HUES6 (cell line): ENCODE results near the gene NCKAP5.
"Not testable (repeated sequence)": the region's sequence is repeated elsewhere in the genome, so short reads cannot be mapped to it uniquely, and the experiment has no call there.

Experiments
- H3K27ac ChIP-seq: 2 replicates; pipeline ENCODE4 v1.7.0; 2013; ENCODE audit warnings: low read depth, mild to moderate bottlenecking, low read length, inconsistent platforms
- H3K27me3 ChIP-seq: 2 replicates; pipeline ENCODE4 v1.6.1; 2013; ENCODE audit warnings: low read length; ENCODE audit not compliant: control insufficient read depth, insufficient read depth
- H3K36me3 ChIP-seq: 2 replicates; pipeline ENCODE4 v1.6.1; 2013; ENCODE audit warnings: low read length; ENCODE audit not compliant: control insufficient read depth, insufficient read depth
- H3K4me1 ChIP-seq: 2 replicates; pipeline ENCODE4 v1.6.1; 2013; ENCODE audit warnings: low read length; ENCODE audit not compliant: control insufficient read depth, insufficient read depth
- H3K4me3 ChIP-seq: 2 replicates; pipeline ENCODE4 v1.5.1; 2013; ENCODE audit warnings: low read depth, low read length
- H3K9ac ChIP-seq: one replicate; pipeline ENCODE4 v1.6.1; 2013; ENCODE audit warnings: mild to moderate bottlenecking, low read length
- H3K9me3 ChIP-seq: 2 replicates; pipeline ENCODE4 v1.6.1; 2013; ENCODE audit warnings: low read depth, low read length; ENCODE audit not compliant: control insufficient read depth, insufficient read depth

The NCKAP5 gene

DNA sequence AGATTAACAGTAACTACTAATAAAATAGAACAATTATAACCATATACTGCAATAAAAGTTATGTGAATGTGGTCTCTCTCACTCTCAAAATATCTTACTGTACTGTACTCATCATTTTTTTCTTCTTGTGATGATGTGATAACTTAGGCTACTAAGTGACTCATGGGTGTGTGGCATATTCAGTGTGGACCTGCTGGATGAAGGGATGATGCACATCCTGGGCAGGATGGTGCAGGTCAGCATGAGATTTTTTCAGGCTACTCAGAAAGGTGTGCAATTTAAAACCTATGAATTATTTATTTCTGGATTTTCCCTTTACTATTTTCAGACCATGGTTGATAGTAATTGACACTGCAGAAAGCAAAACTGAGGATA is 90.7 kb downstream of the NCKAP5 start:
- Histone ChIP-seq H3K9me3 (no peaks in the 10 kb centered on the region), H3K27ac (no peak overlapping the region), H3K9ac (no peak overlapping the region), H3K27me3 (no peaks in the 10 kb centered on the region), H3K36me3 (no peaks in the 10 kb centered on the region), H3K4me1 (no peaks in the 10 kb centered on the region), H3K4me3 (no peak overlapping the region)

GRCh38 chr2:133476931-133477615 is 91.2 kb downstream of the NCKAP5 start:
- Histone ChIP-seq H3K9me3 (no peaks in the 10 kb centered on the region), H3K4me3 (no peak overlapping the region), H3K36me3 (no peaks in the 10 kb centered on the region), H3K9ac (no peak overlapping the region), H3K4me1 (no peaks in the 10 kb centered on the region), H3K27ac (no peak overlapping the region), H3K27me3 (no peaks in the 10 kb centered on the region)

DNA sequence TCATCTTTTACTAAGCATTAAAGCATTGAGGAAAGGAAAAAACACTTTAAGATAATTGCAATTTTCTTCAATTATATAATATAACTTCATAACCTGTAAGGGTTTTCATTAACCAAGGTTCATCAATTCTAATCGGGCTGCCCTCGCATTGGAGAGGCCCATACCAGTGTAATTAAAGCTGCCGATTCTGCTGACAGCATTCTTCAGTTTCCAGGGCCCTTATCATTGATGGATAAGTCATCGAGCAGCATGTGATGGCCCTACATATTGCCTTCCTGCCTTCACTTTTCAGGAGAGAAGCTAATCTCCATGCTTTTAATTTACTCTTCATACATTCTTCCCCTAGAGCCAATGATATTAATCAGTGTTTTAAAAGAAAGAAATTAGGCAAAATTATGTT is 92.0 kb downstream of the NCKAP5 start:
- H3K4me1 ChIP-seq, result no peaks in the 10 kb centered on the region
- H3K27me3 ChIP-seq, result no peaks in the 10 kb centered on the region
- H3K36me3 ChIP-seq, result no peaks in the 10 kb centered on the region
- no peak overlapping the region for H3K4me3 ChIP-seq
- no peaks in the 10 kb centered on the region for H3K9me3 ChIP-seq
- no peak overlapping the region for H3K27ac ChIP-seq
- H3K9ac ChIP-seq, result no peak overlapping the region

GRCh38 chr2:133475610-133476009 is 92.7 kb downstream of the NCKAP5 start:
- H3K27ac ChIP-seq, result no peak overlapping the region
- H3K4me3 ChIP-seq, result no peak overlapping the region
- H3K9me3 ChIP-seq, result no peaks in the 10 kb centered on the region
- H3K27me3 ChIP-seq, result no peaks in the 10 kb centered on the region
- H3K4me1 ChIP-seq, result 0 out of 2 replicates have a peak, but pooled peaks cover 4% of the 10 kb centered on the region
- H3K9ac ChIP-seq, result no peak overlapping the region
- H3K36me3 ChIP-seq, result no peaks in the 10 kb centered on the region

DNA sequence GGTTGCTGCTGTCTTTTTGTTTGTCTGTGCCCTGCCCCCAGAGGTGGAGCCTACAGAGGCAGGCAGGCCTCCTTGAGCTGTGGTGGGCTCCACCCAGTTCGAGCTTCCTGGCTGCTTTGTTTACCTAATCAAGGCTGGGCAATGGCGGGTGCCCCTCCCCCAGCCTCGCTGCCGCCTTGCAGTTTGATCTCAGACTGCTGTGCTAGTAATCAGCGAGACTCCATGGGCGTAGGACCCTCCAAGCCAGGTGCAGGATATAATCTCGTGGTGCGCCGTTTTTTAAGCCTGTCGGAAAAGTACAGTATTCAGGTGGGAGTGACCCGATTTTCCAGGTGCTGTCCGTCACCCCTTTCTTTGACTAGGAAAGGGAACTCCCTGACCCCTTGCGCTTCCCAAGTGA is 97.8 kb downstream of the NCKAP5 start:
- not testable (repeated sequence) for H3K9me3 ChIP-seq, H3K4me1 ChIP-seq, H3K27me3 ChIP-seq, H3K27ac ChIP-seq, H3K36me3 ChIP-seq
- Histone ChIP-seq H3K4me3 (peak overlapping the region; percentile 42), H3K9ac (peak overlapping the region; percentile 19)

DNA sequence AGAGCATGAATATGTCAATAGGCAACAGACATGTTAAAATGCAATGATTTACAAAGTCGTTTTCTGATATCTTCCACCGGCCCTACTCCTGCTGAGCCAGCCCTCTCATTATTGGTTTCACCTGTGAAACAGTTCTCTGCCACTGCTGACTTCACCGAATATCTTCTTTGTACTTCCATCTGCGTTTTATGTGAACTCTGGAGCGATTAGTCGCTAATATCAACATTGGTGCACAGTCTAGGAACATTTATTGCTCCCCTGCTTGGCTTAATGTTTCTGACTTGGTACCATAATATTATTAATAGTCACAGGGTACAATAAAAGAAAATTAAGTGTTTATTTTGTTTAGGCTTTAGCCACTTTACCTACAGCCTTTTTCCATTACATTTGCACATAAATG is 105.5 kb downstream of the NCKAP5 start:
- Histone ChIP-seq H3K27ac (no peak overlapping the region), H3K4me3 (no peak overlapping the region), H3K4me1 (no peaks in the 10 kb centered on the region), H3K27me3 (no peaks in the 10 kb centered on the region), H3K9me3 (0 out of 2 replicates have a peak, but pooled peaks cover 2% of the 10 kb centered on the region), H3K36me3 (no peaks in the 10 kb centered on the region), H3K9ac (no peak overlapping the region)

DNA sequence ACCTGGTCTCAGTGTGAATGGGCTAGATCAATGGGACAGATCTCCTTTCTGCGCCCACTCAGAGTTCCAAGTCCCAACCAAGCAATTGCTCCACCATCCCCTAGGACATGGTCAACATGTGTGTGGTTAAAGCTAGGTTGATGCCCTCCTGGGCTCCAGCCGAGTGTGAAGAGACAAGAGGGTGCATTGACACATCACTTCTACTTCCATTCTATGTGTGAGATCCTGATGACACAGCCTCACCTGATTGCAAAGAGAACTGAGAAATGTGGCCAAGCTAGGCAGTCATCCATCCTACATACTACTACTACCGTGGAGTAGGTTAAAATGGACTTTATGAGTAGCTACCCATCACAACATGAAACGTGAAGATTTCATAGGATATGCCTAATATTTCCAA is 106.8 kb downstream of the NCKAP5 start:
- Histone ChIP-seq H3K36me3 (no peaks in the 10 kb centered on the region), H3K27me3 (no peaks in the 10 kb centered on the region), H3K4me3 (no peak overlapping the region), H3K9me3 (0 out of 2 replicates have a peak, but pooled peaks cover 2% of the 10 kb centered on the region), H3K9ac (no peak overlapping the region), H3K27ac (no peak overlapping the region), H3K4me1 (no peaks in the 10 kb centered on the region)

DNA sequence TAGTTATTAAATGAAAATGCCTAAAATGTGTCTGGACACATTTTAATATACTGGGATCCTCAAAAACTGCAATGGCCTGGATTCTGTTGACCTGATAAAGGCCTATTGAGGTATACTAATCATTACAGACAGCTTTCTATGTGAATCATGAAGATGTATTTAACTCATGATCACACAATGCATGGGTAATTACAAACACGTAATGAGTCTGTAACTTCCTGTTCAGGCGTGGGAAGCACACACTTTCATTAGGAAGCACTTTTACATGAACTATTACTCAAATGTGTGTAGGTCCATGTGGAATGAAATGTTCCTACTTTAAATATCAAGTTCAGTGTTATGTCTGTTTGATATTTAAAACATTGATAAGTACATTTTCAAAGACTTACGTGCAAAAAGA is 108.7 kb downstream of the NCKAP5 start:
- H3K4me3 ChIP-seq, result no peak overlapping the region
- no peaks in the 10 kb centered on the region for H3K36me3 ChIP-seq
- no peak overlapping the region for H3K27ac ChIP-seq
- no peaks in the 10 kb centered on the region for H3K27me3 ChIP-seq
- H3K9ac ChIP-seq, result no peak overlapping the region
- 0 out of 2 replicates have a peak, but pooled peaks cover under 1% of the 10 kb centered on the region for H3K9me3 ChIP-seq
- H3K4me1 ChIP-seq, result no peaks in the 10 kb centered on the region

DNA sequence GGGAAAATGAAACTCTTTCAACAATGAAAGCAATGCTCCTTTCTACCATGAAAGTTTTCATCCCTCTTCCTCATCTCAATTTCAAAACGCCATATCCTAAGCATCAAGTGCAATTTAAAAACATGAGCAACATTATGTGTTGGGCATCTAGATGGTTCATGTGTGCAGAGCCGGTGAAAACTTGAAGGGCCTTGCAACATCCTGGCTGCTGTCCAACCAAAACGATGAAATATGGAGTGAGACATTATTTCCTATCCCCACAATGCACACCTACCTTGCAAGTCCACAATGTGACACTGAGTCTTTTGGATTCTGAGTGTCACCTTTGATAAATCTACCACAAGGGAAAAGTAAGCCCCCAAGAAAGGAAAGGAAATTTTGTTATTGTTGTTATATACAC is 110.0 kb downstream of the NCKAP5 start:
- H3K4me3 ChIP-seq, result no peak overlapping the region
- H3K4me1 ChIP-seq, result no peaks in the 10 kb centered on the region
- H3K9me3 ChIP-seq, result no peaks in the 10 kb centered on the region
- no peak overlapping the region for H3K27ac ChIP-seq
- H3K36me3 ChIP-seq, result no peaks in the 10 kb centered on the region
- no peaks in the 10 kb centered on the region for H3K27me3 ChIP-seq
- no peak overlapping the region for H3K9ac ChIP-seq

- Histone ChIP-seq H3K36me3 (no peaks in the 10 kb centered on the region), H3K9me3 (no peaks in the 10 kb centered on the region), H3K27ac (no peak overlapping the region), H3K27me3 (no peaks in the 10 kb centered on the region), H3K9ac (no peak overlapping the region), H3K4me3 (no peak overlapping the region), H3K4me1 (no peaks in the 10 kb centered on the region)
Observed at GRCh38 chr2:133457861-133458260, 110.4 kb downstream of the NCKAP5 start.

- no peak overlapping the region for H3K9ac ChIP-seq
- no peak overlapping the region for H3K4me3 ChIP-seq
- no peaks in the 10 kb centered on the region for H3K4me1 ChIP-seq
- H3K27ac ChIP-seq, result no peak overlapping the region
- H3K9me3 ChIP-seq, result no peaks in the 10 kb centered on the region
- no peaks in the 10 kb centered on the region for H3K27me3 ChIP-seq
- H3K36me3 ChIP-seq, result no peaks in the 10 kb centered on the region
Observed at GRCh38 chr2:133456971-133457370, 111.3 kb downstream of the NCKAP5 start.

GRCh38 chr2:133456156-133456555 is 112.1 kb downstream of the NCKAP5 start:
- Histone ChIP-seq H3K27me3 (no peaks in the 10 kb centered on the region), H3K4me1 (no peaks in the 10 kb centered on the region)

More at GRCh38 chr2:133456156-133456555, 112.1 kb downstream of the NCKAP5 start:
- Histone ChIP-seq H3K9me3 (no peaks in the 10 kb centered on the region), H3K9ac (no peak overlapping the region), H3K36me3 (no peaks in the 10 kb centered on the region), H3K4me3 (no peak overlapping the region), H3K27ac (no peak overlapping the region)
